Ecto neural progenitor cell (in vitro differentiated cells): ENCODE measurements around the gene ACOT11.

Source experiments
- DNase-seq: peaks from one replicate; pipeline ENCODE4 v3.0.0-alpha.2; 2018; ENCODE audit warnings: low spot score

Gene ACOT11

DNA sequence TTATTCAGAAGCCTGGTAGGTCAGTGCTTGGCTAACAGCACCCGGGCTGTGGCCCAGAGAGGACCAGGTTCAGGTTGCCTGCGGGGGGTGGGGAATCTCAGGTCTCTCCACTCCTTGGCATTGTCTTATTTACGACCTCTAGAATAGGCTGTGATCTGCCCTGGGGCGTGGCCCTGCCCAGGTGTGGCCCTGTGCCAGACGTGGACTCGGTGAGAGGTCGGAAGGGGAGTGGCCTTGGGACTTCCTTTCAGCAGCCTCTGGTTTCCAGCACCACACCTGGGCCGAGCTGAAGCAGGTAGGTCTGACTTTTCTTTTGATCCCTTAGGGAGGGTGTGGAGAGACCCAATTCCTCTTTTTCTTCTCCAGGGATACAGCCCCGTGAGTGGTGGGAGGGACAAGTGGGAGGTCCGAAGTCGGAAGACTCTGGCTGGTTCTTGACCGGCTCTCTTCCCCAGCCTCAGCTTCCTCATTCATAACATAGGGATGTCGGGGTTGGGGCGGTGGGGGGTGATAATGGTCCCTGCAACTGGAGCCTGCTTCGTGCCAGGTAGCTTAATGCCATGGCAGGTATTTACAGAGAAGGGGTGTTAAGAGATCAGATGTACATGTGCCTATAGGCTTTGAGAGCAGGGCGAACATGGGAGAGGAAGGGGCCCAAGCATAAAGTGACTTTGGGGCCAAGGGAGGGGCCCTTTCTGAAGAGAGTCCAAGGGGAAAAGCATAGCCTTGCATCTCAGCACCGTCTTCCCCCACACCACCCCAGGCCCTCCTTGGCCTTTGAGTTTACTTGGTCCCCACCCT lies 16.5 kb downstream of the ACOT11 start:
- DNase-seq = peak; percentile 55

DNA sequence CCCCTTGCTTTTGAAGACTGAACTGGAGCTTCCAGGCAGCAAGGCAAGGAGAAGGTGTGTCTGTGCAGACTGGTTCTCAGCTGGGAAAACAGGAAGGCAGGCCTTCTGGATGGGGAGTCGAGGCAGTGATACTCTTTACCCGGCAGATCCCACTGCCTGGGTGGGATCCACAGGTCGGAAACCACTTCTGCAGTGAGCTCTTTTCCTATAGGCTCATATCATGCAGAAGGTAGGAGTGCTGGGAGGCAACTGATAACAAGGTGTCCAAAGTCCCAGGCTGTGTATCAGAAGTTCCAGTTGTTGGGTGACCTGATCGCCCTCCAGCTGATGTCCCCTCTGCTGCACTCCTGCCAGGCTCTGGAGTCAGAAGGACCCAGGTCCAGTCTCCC lies 17.1 kb downstream of the ACOT11 start:
- DNase-seq = no peak

DNA sequence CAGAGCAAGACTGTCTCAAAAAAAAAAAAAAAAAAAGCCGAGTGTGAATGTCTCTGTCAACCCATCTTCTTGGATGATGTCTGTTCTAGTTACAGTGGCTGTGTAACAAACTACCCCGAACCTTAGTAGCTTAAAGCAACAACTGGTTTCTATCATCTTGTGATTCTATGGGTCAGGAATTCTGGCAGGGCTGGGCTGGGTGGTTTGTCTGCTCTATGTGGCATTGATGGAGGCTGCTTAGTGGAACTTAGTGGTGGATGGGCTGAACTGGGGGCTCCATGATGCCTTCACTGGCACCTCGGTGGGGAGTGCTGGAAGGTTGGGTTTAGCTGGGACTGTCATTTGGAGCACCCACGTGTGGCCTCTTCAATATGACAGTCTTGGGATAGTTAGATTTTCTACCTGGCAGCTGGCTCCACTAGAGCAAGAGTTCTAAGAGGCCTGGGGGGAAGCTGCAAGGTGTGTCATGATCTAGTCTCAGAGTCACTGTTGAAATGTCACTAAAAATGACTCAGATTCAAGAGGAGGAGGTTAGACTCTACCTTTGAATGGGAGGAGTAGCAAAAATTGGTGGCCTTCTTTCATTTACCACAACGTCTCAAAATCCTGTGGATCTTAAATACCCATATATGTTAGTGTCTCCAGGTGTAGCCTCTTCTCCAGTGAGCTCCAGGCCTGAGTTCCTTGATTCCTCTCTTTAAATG lies 18.6 kb downstream of the ACOT11 start:
- no peak for DNase-seq

DNA sequence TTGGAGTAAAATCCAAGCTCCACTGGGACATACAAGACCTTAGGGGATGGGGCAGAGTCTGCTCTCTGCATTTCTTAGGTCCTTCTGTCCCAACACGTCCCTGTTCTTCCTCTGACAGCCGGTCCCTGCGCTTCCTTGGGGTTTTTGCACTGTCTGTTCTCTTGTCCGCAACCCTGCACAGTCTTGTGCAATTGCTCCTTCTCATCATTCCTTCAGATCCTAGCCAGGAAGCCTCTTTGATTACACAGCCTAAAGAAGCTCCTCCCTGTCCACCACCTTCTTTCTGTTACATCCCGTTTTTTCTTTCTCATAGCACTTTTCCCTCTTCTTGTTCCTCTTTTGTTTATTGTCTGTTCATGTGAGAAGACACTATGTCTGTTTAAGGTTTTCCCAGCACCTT lies 19.9 kb downstream of the ACOT11 start:
- no peak for DNase-seq

DNA sequence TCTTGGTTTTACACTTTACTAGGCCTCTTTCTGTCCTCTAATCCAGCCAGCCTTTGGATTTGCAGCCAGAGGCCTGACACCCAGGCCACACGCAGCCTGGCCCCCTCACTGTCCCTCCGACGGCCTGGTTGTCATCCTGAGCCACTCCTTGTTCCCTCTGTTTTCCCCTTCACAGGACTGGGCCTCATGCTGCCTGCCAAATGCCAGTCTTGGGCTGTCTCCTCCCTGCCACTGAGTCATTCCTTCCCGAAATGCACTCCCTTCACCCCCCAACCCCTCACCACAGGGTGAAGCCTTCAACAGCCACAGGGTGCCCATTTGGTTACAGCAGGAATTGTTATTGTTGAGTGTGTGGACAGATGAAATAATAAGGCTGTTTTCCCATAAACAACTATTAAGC lies 21.3 kb downstream of the ACOT11 start:
- no peak for DNase-seq

DNA sequence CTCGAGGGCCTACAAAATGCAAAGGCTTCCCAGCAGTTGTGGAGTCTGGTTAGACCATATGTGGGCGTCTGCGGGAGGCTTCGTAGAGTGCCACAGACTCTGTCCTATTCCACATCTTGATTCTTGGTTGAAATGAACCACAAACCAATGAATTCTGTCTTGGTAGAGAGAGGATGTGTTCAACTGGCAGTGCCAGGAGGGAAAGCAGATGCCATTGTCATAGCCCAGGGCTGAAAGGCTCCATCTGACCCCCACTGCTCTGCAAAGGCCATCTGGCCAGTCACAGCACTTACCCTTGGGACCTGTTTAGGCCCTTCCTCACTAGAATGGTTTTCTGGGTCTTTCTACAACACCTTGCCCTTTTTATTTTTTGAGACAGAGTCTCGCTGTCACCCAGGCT lies 22.1 kb downstream of the ACOT11 start:
- no peak for DNase-seq

DNA sequence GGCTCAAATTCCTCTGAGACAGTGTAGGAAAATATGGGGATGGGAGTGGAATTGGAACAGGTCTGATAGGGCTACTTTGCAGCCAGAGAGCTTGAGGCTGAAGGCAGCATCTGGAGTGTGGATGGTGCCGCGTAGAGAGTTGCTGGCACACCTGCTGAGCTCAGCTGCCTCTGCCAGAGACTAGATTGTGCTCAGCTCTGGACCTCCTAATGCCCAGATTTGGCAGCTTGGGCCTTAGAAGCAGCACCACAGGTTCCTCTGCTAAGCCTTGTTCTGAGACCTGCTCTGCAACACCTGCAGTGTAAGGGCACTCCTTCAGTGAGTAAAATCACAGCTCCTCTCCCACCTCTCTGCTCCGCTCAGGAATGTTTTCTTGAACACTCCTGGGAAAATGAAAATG lies 23.3 kb downstream of the ACOT11 start:
- DNase-seq = no peak

DNA sequence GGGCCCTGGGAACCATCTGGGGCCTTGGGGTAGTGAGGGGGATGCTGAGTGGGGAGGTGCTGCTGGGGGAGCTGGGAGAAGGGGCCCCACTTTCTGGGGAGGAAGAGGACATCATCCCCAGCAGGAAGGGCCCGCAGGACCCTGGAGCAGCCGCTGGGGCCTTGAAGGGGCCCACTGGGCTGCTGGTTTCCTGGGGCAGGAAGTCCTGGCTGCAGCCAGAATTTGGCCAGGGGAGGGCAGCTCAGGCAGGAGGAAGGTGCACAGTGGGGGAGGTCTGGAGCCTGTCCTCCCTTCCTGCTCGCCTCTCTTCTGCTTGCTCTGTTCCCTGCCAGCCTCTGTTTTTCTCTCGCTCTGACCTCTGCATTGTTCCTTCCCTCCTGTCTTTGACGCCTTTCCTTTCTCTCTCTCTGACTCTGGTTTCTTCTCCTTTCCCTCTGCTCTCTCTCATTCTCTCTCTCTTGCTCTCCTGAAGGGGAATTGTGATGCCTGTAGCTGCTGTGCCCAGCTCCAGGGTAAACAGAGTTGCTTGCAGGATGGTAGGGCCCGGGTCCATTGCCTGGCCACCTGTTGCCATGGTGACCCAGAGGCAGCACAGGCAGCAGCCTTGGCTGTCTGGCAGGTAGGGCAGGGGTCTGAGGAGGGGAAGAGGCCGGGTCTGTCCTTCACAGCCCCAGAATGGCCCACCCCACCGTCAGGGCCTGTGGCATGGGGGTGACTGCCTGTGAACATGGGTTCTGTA lies 23.9 kb downstream of the ACOT11 start:
- DNase-seq = no peak

DNA sequence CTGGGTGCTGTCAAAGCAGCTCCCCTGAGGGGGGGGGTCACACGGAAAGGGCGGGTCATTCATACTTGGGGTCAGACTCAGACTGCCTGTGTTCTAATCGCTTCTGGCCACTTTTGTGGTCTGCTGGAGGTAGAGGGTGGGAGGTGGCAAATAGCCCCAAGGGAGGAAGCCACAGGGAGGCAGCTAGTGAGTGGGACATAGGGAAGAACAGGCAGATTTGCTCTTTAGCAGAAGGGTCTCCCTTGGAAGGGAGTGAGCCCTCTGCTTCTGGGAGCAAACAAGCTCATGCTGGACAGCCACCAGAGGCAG lies 24.5 kb downstream of the ACOT11 start:
- no peak for DNase-seq

DNA sequence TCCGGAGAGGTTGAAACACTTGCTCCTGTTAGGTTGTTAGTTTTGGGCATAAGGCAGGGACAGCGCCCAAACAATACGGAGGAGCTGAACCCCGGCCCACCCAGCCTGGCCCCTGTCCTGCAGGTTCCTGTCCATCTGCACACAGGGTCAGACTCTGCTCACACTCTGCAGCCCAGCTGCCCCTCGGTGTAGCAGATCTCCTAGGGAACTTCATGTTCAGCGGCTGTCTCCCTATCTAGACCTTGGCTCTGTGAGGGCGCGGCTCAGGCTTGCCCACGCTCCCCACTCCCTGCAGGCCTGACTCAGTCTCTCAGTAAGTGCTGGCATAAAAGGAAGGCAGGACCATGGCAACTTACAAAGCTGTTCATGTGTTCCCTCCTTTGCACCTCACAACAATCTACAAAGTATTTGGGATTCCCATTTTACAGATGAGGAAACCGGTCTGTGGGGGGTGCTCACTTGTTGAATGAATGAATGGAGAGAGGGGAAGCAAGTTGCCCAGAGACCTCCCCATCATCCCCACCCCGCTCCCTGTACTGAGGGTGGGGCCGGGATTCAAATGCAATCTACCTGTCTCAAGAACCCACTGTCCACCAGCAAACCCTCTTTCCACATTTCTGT lies 26.2 kb downstream of the ACOT11 start:
- no peak for DNase-seq

DNA sequence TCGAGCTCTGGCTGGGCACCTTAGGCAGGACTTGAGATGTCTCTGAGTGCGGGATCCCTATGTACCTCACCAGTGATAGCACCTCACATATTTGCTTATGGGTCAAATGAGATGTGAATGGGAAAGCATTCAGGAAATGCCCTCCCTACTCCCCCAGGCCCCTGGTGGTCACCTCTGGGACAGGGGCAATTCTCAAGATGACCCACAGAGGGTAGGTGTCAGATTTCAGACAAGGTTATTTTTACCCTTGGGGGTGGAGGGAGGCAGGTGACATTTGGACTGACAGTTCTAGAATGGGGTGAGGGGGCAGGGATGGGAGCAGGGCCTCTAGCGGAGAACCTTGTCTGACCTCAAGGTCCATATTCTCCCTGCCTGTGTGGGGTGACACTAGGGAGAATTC lies 27.1 kb downstream of the ACOT11 start:
- no peak for DNase-seq

DNA sequence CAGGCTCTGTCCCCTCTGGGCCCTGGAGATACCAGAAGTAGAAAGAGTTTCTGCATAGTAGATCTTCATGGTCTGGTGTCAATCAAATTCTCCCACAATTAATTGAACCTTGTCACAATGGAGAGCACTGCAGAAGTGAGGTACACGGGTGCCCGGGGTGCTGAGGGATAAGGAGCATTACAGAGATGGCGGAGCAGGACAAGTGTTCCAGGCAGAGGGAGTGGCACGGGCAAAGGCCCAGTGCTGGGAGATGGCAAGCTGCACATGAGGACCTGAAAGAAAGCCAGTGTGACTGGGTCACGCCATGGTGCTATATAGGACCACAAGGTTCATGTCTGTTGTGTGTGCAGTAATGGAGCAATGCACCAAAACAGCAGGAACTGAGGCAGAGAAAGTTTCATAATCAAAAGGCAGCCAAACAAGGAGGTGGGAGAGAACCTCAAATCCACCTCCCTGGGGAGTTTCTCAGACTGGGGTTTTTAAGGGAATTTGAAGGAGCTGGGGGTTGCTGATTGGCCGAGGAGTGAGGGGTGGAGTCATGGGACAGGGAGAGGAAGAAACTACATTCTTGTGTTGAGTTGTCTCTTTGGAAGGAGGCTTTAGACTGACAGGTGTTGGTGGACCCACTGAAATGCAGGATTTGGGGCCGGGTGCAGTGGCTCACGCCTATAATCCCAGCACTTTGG lies 27.7 kb downstream of the ACOT11 start:
- DNase-seq = no peak

DNA sequence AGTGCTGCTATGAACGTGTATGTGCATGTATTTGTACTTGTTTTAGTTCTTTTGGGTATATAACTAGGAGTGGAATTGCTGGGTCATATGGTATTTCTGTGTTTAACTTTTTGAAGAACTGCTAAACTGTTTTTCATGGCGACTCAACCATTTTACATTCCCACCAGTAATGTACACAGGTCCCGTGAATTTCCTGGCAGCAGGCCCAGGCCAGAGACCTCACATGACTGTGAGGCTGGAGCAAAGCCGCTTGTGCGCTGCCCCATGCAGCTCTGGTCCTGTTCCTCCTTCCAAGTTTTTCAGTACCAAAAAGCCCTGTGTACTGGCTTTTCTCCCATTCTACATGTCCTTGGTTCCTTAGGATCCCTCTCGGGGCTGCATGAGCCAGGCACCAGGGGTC lies 29.6 kb downstream of the ACOT11 start:
- no peak for DNase-seq

DNA sequence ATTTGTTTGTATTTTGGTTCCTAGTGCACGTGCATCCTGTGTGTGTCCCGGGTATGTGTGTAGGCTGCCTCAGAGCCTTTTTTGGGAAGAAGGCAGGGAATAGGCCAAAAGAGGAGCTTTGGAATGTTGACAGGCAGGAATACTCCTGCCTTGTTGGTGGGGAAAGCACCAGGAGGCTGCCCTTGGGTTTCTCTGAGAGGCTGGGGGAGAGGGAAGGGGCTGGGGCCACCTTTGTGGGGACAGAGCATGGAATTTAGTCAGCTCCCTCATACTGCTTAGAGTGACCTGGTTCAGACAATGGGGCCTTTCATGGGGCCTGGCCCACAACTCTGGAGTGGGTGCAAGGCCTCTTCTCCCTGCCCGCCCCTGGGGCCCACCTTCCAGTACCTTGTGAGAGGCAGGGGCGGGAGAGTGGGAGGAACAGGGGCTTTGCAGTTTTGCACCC lies 31.3 kb downstream of the ACOT11 start:
- peak; percentile 48 for DNase-seq

DNA sequence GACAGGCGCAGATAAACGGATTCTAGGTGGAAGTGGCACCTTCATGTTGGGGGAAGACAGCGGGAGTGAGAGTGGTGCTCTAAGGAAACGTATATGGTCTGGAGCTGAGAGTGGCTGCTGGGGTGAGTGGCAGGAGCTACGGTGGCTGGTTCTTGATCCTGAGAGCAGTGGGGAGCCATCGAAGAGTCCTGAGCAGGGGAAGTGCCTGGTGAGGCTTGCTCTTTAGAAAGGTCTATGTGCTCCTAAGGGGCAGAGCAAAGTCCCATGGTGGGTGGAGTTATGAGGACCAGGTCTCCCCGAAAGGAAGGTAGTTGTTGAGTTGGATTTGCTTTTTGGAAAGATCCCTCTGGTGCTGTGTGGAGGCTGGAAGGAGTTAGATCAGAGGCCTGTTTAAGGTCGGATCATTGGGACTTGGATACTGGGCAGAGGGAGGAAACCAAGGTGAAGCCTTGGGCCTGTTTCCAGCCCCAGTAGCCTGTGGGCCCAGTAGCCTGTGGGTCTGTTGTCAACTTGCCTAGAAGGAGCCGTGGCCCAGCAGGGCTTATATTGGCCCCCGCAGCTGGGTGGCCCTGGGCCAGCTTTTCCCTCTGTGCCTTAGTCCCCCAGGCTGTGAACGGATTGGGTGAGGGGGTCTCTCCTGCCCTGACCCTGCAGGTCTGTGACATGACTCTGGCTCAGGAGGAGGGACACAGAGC lies 33.0 kb downstream of the ACOT11 start:
- no peak for DNase-seq

DNA sequence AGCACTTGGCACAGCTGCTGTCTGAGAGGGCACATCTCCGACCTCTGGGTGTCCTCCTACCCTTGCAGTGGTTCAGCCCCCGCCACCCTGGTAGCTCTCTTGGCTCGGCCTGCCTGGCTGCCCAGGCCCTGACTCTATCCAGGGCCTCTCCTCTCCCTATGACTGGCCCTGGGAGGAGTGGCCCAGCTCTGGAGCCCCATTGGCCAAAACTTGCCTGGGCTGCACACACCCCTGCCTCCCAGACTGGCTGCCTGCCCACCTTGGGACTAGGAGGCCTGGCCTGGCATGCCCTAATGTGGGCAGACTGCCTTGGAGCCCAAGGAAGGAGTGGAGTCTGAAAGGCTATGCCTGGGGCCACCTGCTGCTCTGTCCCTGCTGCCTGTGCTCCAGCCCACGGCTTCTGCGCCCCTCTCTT lies 33.6 kb downstream of the ACOT11 start:
- no peak for DNase-seq

DNA sequence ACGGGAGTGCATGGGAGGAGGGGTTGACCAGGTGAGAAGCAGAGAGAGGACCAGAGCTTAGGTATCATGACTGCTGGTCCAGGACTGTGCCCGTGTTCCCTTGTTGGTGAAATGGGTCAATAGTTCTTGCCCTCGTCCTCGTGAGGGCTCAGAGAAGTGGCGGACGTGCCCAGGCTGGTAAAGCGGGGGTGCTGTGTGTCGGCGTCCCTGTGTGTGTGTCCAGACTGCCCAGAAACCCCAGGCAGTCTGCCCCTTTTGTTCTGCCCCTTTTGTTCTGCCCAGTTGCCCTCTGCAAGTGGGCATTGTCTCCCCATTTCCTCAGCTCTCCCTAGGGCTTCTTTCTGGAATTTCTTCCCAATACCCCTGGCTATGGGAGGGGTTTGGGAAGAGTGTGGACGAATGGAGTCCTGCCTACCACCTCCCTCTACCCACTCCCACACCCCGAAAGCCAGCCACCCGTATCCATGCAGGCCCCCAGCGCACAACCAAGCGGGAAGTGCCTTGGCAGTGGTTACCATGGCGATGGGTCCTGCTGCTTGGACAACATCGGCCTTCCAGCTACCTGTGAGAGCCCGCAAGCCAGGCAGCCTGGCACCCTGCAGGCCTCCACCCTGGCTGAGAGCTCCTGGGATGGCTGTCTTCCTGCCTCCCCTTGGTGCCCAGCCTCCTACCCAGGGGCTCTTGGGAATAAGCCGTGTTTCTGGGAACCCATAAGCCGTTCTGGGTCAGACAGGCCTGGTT lies 34.7 kb downstream of the ACOT11 start:
- DNase-seq = peak; percentile 68

DNA sequence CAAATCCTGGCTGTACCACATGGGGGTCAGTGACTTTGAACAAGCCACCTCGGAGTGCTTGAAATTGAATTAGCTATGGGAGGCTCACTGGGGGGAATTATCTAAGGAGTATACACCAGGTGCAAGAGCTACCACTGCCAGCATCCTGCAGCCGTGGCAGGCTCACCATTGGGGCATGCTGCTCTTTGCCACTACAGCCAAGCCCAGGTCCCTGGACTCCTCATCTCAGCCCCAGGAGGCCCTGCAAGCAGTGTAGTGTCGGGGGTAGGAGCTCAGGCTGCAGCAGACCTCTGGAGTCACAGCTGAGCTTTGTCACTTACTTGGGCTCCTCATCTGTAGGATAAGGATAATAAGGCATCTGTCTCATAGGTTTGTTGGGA lies 35.3 kb downstream of the ACOT11 start:
- no peak for DNase-seq

DNA sequence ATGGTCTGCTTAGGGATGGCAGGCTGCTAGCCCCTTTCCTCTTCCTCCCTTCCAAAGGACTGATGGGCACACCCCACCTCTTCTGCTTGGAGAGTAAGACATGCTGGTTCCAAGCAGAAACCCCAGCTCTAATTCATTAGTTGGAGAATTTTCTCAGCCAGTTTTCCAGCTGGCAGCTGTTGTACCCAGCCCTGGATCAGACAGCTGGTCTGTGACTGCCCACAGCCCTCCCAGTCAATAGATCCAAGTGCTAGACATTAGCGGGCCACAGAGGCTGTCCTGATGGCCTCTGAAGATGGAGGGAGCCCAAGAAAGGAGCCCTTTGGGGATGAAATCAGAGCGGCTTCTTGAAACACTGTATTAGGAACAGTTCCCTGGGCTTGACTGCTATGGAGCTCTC lies 35.8 kb downstream of the ACOT11 start:
- DNase-seq = no peak

DNA sequence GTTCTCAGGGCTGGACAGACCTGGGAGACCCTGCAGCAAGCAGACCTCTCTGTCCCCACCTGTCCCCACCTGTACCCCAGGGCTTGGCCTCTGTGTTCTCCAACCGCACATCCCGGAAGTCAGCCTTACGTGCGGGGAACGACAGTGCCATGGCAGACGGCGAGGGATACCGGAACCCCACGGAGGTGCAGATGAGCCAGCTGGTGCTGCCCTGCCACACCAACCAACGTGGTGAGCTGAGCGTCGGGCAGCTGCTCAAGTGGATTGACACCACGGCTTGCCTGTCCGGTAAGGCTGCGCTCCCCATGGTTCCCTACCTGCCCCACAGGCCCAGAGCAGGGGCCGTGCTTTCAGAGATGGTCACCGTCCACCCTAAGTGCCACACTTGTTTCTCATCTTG lies 36.5 kb downstream of the ACOT11 start:
- DNase-seq = no peak
